Activated CD4-positive, alpha-beta T cell treated with anti-CD3 and anti-CD28 coated beads, Interleukin-2, amount 10 ng/mL, durations not matched to agents 7 days and 5 days (primary cell): ENCODE measurements around the gene GPRIN3. TPM values are rescaled to one million over a fixed set of nuclear protein-coding genes. Genes with fewer than 3 reads are reported as not detected.

ENCODE experiments used
- CTCF ChIA-PET: fragments of 350-600 bp; sonication (Branson Sonifier 250); formaldehyde crosslinking; loops from one replicate; lab custom pipeline; 2021; ENCODE audit warnings: antibody characterized with exemption; lab: Charles Lee
- POLR2A ChIA-PET: fragments of 350-600 bp; sonication (Branson Sonifier 250); formaldehyde crosslinking; loops from one replicate; lab custom pipeline; 2021; ENCODE audit warnings: antibody characterized with exemption; lab: Charles Lee
- DNase-seq: peaks from one replicate; pipeline ENCODE4 v3.0.0-alpha.2; 2020
- H3K27ac Mint-ChIP-seq: one replicate; pipeline ENCODE4 v1.8.0; 2021; ENCODE audit warnings: mild to moderate bottlenecking, moderate library complexity, mixed read lengths
- H3K27me3 Mint-ChIP-seq: one replicate; pipeline ENCODE4 v1.8.0; 2021; ENCODE audit warnings: mixed read lengths
- H3K36me3 Mint-ChIP-seq: one replicate; pipeline ENCODE4 v1.8.0; 2021; ENCODE audit warnings: low read depth, mixed read lengths
- H3K4me1 Mint-ChIP-seq: one replicate; pipeline ENCODE4 v1.8.0; 2021; ENCODE audit warnings: mixed read lengths
- H3K4me3 Mint-ChIP-seq: one replicate; pipeline ENCODE4 v1.8.0; 2021; ENCODE audit warnings: mild to moderate bottlenecking, moderate library complexity, mixed read lengths
- H3K9me3 Mint-ChIP-seq: one replicate; pipeline ENCODE4 v1.8.0; 2021; ENCODE audit warnings: mixed read lengths
- total RNA-seq, 2 experiments: library from RNA; stranded (reverse); gene quantifications; one replicate each; pipeline ENCODE4 v1.2.3, GENCODE V29; 2021

GPRIN3 gene
- total RNA-seq, 2 experiments from 2014 or later: 51.1 to 57.4 TPM

DNA sequence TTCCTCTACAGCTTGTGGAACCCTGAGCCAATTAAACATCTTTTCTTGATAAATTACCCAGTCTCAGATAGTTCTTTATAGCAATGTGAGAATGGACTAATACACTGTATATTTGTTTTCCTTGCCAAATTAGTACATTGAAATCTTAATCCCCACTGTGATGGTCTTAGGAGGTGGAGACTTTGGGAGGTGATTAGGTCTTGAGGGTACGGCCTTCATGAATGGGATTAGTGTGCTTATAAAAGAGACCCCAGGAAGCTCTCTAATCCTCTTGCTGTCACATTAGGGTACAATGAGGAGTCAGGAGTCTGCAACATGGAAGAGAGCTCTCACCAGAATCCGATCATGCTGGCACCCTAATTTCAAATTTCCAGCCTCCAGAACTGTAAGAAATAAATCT lies 109.7 kb downstream of the GPRIN3 start:
- no peak for DNase-seq
- Mint-ChIP-seq H3K4me3 (no peak overlapping the region), H3K27ac (no peak overlapping the region), H3K27me3 (peaks cover 2% of the 10 kb centered on the region), H3K36me3 (no peaks in the 10 kb centered on the region), H3K4me1 (no peaks in the 10 kb centered on the region), H3K9me3 (no peaks in the 10 kb centered on the region)
- ChIA-PET CTCF (no interaction called here), POLR2A (no interaction called here)

DNA sequence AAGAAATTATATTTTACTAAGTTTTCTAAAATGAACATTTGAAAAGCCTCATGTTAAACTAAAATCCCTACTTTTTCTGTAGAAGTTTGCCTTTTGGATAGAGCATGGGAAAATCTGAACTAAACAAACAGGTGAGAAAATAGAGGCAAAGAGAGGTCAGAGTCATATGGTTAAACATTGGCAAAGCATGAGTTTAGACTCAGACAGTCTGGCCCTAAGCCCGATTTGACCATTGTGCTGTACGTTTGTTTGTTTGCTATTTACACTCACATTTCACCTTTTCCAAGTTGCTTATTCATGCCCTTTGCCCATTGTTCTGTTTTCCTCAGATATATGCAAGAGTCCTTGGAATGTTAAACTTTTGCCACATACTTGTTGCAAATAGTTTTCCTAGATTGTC lies 110.9 kb downstream of the GPRIN3 start:
- Mint-ChIP-seq H3K4me3 (no peak overlapping the region), H3K27ac (no peak overlapping the region), H3K9me3 (no peaks in the 10 kb centered on the region), H3K27me3 (peaks cover 2% of the 10 kb centered on the region), H3K4me1 (no peaks in the 10 kb centered on the region), H3K36me3 (no peaks in the 10 kb centered on the region)
- POLR2A ChIA-PET: no interaction called here
- no peak for DNase-seq
- CTCF ChIA-PET: no interaction called here

DNA sequence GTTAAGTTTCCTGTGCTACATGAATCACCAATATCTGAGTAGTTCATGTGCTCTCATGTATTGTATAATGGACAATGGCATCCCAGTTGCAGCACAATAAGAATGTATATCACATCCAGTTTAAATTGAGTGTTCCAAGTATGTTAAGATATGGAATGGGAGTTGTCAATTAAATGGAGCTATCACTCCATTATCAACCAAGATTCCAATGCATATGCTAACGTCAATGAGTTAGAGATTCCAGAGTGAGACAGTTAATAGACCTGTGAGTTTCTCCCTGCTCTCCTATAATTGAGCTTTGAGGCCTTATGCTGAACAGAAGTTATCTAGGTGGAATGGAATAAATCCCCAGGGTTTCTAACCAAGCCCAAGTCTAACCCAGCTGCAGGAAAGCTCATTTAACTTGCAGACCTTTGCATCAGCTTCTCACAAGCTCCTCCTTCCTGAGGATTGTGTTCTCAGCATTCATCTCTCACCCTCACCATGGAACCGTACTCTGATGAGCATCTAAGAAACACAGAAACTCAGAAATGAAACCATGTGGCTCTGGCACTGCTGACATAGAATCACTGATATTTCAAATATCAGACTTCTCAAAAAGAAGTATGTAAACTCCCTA lies 111.4 kb downstream of the GPRIN3 start:
- Mint-ChIP-seq H3K36me3 (no peaks in the 10 kb centered on the region), H3K9me3 (no peaks in the 10 kb centered on the region), H3K4me3 (no peak overlapping the region), H3K4me1 (no peaks in the 10 kb centered on the region), H3K27ac (no peak overlapping the region), H3K27me3 (peaks cover 2% of the 10 kb centered on the region)
- no peak for DNase-seq
- CTCF ChIA-PET: no interaction called here
- POLR2A ChIA-PET: no interaction called here

DNA sequence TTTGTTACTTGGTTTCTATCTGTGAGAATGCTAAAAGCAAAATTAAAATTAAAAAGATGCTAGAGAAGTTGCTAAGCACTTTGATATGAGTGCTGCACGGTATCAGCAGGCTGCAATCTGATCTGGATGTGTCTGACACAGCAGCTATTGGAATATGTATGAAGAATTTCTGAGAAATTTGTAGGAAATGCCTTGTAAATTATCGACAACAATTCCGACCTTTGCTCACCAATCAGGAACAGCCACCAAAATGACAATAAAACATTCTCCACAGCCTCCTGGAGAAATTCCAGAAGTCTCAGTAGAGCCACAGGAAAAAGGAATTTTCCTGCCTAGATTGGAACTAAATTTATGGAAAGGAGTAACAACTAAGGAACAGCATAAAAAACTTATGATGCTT lies 113.8 kb downstream of the GPRIN3 start:
- H3K27ac Mint-ChIP-seq: no peak overlapping the region
- H3K9me3 Mint-ChIP-seq: no peaks in the 10 kb centered on the region
- H3K27me3 Mint-ChIP-seq: peaks cover 16% of the 10 kb centered on the region
- no peaks in the 10 kb centered on the region for H3K4me1 Mint-ChIP-seq
- no peak for DNase-seq
- CTCF ChIA-PET: no interaction called here
- H3K36me3 Mint-ChIP-seq: no peaks in the 10 kb centered on the region
- POLR2A ChIA-PET: no interaction called here
- H3K4me3 Mint-ChIP-seq: no peak overlapping the region

Other genes with a start within 250 kb of the GPRIN3 start
- gene TIGD2, start 196.3 kb downstream of the GPRIN3 start, total RNA-seq: 1 to 10 TPM; 5.9 to 6.4 TPM